Endodermal cell (in vitro differentiated cells): ENCODE data around the gene RUNX1. TPM values are rescaled to one million over a fixed set of nuclear protein-coding genes. Genes with fewer than 3 reads are reported as not detected.

Experiments used
- DNase-seq: peaks from one replicate; pipeline ENCODE4 v3.0.0-alpha.2; 2017
- H3K27ac ChIP-seq: 2 replicates; pipeline ENCODE4 v1.5.1; 2013; ENCODE audit warnings: mild to moderate bottlenecking, low read depth, low read length, moderate library complexity
- H3K27me3 ChIP-seq: 2 replicates; pipeline ENCODE4 v1.6.1; 2013; ENCODE audit warnings: mild to moderate bottlenecking, low read length, moderate library complexity; ENCODE audit not compliant: insufficient read depth, control insufficient read depth, poor library complexity, severe bottlenecking
- H3K36me3 ChIP-seq: 2 replicates; pipeline ENCODE4 v1.7.0; 2013; ENCODE audit warnings: mild to moderate bottlenecking, low read length, moderate library complexity; ENCODE audit not compliant: control insufficient read depth, insufficient read depth
- H3K4me1 ChIP-seq: one replicate; pipeline ENCODE4 v1.7.0; 2013; ENCODE audit warnings: low read length; ENCODE audit not compliant: control insufficient read depth, insufficient read depth
- H3K4me3 ChIP-seq: 2 replicates; pipeline ENCODE4 v1.5.1; 2013; ENCODE audit warnings: mild to moderate bottlenecking, low read length, moderate library complexity
- H3K9ac ChIP-seq: 2 replicates; pipeline ENCODE4 v1.6.1; 2013; ENCODE audit warnings: mild to moderate bottlenecking, low read length, moderate library complexity; ENCODE audit not compliant: poor library complexity, severe bottlenecking; ENCODE audit errors: extremely low read depth
- H3K9me3 ChIP-seq: 2 replicates; pipeline ENCODE4 v1.6.1; 2013; ENCODE audit warnings: mild to moderate bottlenecking, low read length, moderate library complexity; ENCODE audit not compliant: control insufficient read depth
- H3K27ac Mint-ChIP-seq: 2 replicates; pipeline ENCODE4 v1.8.0; 2020; ENCODE audit warnings: mixed read lengths
- H3K27me3 Mint-ChIP-seq: 2 replicates; pipeline ENCODE4 v1.8.0; 2021; ENCODE audit warnings: mild to moderate bottlenecking, mixed read lengths; ENCODE audit not compliant: insufficient read depth
- H3K36me3 Mint-ChIP-seq: 2 replicates; pipeline ENCODE4 v1.8.0; 2020; ENCODE audit warnings: low read depth, mixed read lengths
- H3K4me1 Mint-ChIP-seq: 2 replicates; pipeline ENCODE4 v1.8.0; 2020; ENCODE audit warnings: mixed read lengths
- H3K4me3 Mint-ChIP-seq: 2 replicates; pipeline ENCODE4 v1.8.0; 2020; ENCODE audit warnings: mild to moderate bottlenecking, moderate library complexity, mixed read lengths
- H3K9me3 Mint-ChIP-seq: 2 replicates; pipeline ENCODE4 v1.8.0; 2020; ENCODE audit warnings: mild to moderate bottlenecking, mixed read lengths
- CTCF ChIP-seq: fragments of 200-600 bp; sonication (generic); conservative IDR thresholded peaks from 2 replicates; pipeline ENCODE4 v1.5.0; 2021; ENCODE audit warnings: antibody characterized with exemption, mild to moderate bottlenecking
- WGBS, 2 experiments: methylation state at CpG; one replicate each; pipeline versions ENCODE4 v1.1.5 to v1.1.7; 2013; ENCODE audit warnings: missing lambda C conversion rate in 2 of 2, mixed read lengths in 1 of 2; ENCODE audit not compliant: insufficient coverage in 1 of 2, insufficient read length in 1 of 2; 5-methylcytosine and 5-hydroxymethylcytosine counted together
- total RNA-seq, 2 donors: library from RNA; stranded (reverse); fragmentation: NEBNext Ultra II Directional in 1 of 2; extraction: Animal tissue kit (Norgen Biotek cat#: 25700) in 1 of 2; gene quantifications; 2 replicates in 1 of 2; 3 replicates in 1 of 2; pipeline ENCODE4 v1.2.1, GENCODE V29; 2021

Gene RUNX1
- total RNA-seq, 2 donors from 2014 or later, result 0.31 to 2.8 TPM

DNA sequence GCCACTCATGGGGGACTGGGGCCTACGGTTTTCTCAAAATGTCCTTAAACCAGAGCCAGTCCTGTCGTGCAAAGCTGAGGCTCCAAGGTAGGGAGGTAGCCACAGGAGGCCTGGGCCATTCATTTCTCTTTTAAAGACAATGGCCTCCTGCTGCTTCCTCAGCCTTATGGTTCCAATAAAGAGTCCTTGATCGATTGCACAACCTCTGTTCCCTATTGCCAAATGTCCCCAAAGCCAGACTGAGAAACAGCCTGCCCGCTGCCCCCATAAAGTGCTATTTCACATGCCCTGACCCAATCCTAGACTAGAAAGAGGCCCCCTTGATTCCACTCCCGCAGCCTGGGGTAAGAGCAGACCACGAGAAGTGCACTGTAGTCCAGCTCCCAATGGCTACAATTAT, 213.6 kb downstream of the RUNX1 start:
- no peaks in the 10 kb centered on the region for H3K9me3 ChIP-seq
- DNase-seq, result peak; percentile 59
- Mint-ChIP-seq H3K27me3 (peaks cover 2% of the 10 kb centered on the region), H3K36me3 (no peaks in the 10 kb centered on the region), H3K4me3 (no peak overlapping the region), H3K27ac (no peak overlapping the region), H3K4me1 (peaks cover 14% of the 10 kb centered on the region), H3K9me3 (no peaks in the 10 kb centered on the region)
- H3K4me1 ChIP-seq, result no peaks in the 10 kb centered on the region
- 25 to 80% methylated on average over 2 to 6 of the region's 6 CpGs for WGBS, 2 experiments
- H3K27ac ChIP-seq, result no peak overlapping the region
- no peak overlapping the region for H3K4me3 ChIP-seq
- H3K9ac ChIP-seq, result no peak overlapping the region
- H3K27me3 ChIP-seq, result no peaks in the 10 kb centered on the region
- no peak for TF ChIP-seq CTCF
- no peaks in the 10 kb centered on the region for H3K36me3 ChIP-seq

DNA sequence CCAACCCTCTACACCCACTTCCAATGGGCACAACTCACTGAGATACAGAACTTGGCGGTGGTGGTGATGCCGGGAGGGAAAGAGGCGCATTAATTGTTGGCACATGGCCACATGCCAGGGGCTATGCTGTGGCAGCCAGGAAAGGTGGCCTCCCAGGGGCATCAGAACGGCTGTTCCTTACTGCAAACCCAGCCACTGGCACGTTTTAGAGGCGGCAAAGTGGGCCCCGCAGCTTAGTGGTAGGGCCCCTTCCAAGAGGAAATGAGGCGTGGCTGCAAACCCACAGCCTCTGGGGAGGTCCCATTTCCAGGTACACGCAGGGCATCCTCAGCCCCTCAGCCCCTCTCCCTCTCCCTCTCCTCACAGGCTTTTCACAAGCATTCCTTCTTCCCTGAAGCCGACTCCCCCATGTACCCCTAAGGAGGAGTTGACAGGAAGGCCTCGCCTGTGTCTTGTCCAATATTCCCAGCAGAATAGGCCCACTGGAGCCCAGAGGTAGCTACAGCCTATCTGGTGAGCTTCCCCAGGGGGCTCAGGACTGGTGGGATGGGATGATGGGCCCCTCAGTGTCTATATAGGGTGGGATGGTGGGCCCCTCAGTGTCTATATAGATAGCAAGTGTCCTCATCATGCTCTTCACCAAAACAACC, 214.1 kb downstream of the RUNX1 start:
- WGBS, 2 experiments, result 84 to 90% methylated on average over 6 to 11 of the region's 11 CpGs
- Histone ChIP-seq H3K4me1 (no peaks in the 10 kb centered on the region), H3K9me3 (no peaks in the 10 kb centered on the region), H3K36me3 (no peaks in the 10 kb centered on the region), H3K4me3 (no peak overlapping the region), H3K9ac (no peak overlapping the region), H3K27ac (no peak overlapping the region), H3K27me3 (no peaks in the 10 kb centered on the region)
- Mint-ChIP-seq H3K27ac (no peak overlapping the region), H3K4me1 (peaks cover 12% of the 10 kb centered on the region), H3K9me3 (no peaks in the 10 kb centered on the region), H3K36me3 (no peaks in the 10 kb centered on the region), H3K4me3 (no peak overlapping the region), H3K27me3 (peaks cover 2% of the 10 kb centered on the region)
- no peak for TF ChIP-seq CTCF
- DNase-seq, result no peak

GRCh38 chr21:34834290-34834689, 214.8 kb downstream of the RUNX1 start:
- Mint-ChIP-seq H3K4me3 (no peak overlapping the region), H3K4me1 (peaks cover 12% of the 10 kb centered on the region), H3K9me3 (no peaks in the 10 kb centered on the region), H3K27me3 (peaks cover 2% of the 10 kb centered on the region), H3K36me3 (no peaks in the 10 kb centered on the region), H3K27ac (no peak overlapping the region)
- Histone ChIP-seq H3K9me3 (no peaks in the 10 kb centered on the region), H3K9ac (no peak overlapping the region), H3K4me3 (no peak overlapping the region), H3K27me3 (no peaks in the 10 kb centered on the region), H3K36me3 (no peaks in the 10 kb centered on the region), H3K27ac (no peak overlapping the region), H3K4me1 (no peaks in the 10 kb centered on the region)
- 95% methylated on average over 9 of the region's 9 CpGs; no CpG with 5 or more reads in 1 of the 2 experiments for WGBS, 2 experiments
- no peak for DNase-seq
- no peak for TF ChIP-seq CTCF
